Endothelial cell of umbilical vein (primary cell): Measurements from ENCODE around the gene PNPLA7.

Source experiments
- EZH2 ChIP-seq: IDR thresholded peaks from 2 replicates; pipeline ENCODE4 v1.6.1; 2012; ENCODE audit warnings: borderline replicate concordance, low read depth, mild to moderate bottlenecking, moderate library complexity, low read length, inconsistent platforms; ENCODE audit not compliant: severe bottlenecking
- FOS ChIP-seq: IDR thresholded peaks from 2 replicates; pipeline ENCODE4 v1.6.1; 2011; ENCODE audit warnings: mild to moderate bottlenecking, low read length, moderate library complexity, borderline replicate concordance; ENCODE audit not compliant: insufficient read depth
- JUN ChIP-seq: IDR thresholded peaks from 2 replicates; pipeline ENCODE4 v1.6.1; 2011; ENCODE audit warnings: borderline replicate concordance, low read depth; ENCODE audit not compliant: insufficient read length, insufficient read depth
- MYC ChIP-seq: IDR thresholded peaks from one replicate; pipeline ENCODE4 v1.6.1; 2011; ENCODE audit warnings: mild to moderate bottlenecking, low read depth, low read length
- POLR2A ChIP-seq: IDR thresholded peaks from 2 replicates; pipeline ENCODE4 v1.6.1; 2012; ENCODE audit warnings: low read depth, mild to moderate bottlenecking, control low read depth, low read length
- POLR2AphosphoS5 ChIP-seq: IDR thresholded peaks from 2 replicates; pipeline ENCODE4 v1.6.1; 2012; ENCODE audit warnings: low read depth, mild to moderate bottlenecking, control low read depth, low read length, moderate library complexity; ENCODE audit not compliant: insufficient read depth
- TF ChIP-seq, protein P1 (sequence below), 2 donors: IDR thresholded peaks; 1 replicate in 1 of 2; 2 replicates in 1 of 2; pipeline ENCODE4 v1.5.1; 2011; ENCODE audit warnings: low read length in 2 of 2, mild to moderate bottlenecking in 2 of 2, moderate library complexity in 2 of 2, control low read depth in 1 of 2, inconsistent platforms in 1 of 2, low read depth in 1 of 2; ENCODE audit not compliant: insufficient read depth in 1 of 2; ENCODE audit errors: extremely low read depth in 1 of 2
- TF ChIP-seq, protein P2 (sequence below): IDR thresholded peaks from 2 replicates; pipeline ENCODE4 v1.6.1; 2011; ENCODE audit not compliant: insufficient read depth, insufficient read length

DNA sequence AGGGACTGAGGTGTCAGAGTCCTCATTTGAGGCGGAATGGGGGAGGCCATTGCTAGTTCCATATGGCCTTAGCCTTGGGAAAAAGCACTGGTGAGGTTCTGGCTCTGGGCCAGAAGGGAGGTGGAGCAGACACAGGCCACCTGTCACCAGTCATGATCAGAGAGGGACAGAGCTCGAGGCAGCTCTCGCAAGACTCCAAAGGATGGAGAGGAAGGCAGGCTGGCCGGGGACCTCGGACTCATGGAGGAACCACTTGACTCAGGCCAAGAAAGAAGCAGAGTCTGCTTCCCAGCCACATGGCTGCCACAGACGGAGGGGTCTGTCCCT, 61.9 kb downstream of the PNPLA7 start:
- TF ChIP-seq, protein P1, sequence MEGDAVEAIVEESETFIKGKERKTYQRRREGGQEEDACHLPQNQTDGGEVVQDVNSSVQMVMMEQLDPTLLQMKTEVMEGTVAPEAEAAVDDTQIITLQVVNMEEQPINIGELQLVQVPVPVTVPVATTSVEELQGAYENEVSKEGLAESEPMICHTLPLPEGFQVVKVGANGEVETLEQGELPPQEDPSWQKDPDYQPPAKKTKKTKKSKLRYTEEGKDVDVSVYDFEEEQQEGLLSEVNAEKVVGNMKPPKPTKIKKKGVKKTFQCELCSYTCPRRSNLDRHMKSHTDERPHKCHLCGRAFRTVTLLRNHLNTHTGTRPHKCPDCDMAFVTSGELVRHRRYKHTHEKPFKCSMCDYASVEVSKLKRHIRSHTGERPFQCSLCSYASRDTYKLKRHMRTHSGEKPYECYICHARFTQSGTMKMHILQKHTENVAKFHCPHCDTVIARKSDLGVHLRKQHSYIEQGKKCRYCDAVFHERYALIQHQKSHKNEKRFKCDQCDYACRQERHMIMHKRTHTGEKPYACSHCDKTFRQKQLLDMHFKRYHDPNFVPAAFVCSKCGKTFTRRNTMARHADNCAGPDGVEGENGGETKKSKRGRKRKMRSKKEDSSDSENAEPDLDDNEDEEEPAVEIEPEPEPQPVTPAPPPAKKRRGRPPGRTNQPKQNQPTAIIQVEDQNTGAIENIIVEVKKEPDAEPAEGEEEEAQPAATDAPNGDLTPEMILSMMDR (IDR thresholded peaks at IDR 0.05; ENCODE audit: extremely low read depth in 1 of 2, insufficient read depth in 1 of 2, low read depth in 1 of 2, low read length in 2 of 2) = no peak
- TF ChIP-seq MYC (no peak), POLR2A (no peak), EZH2 (no peak), POLR2AphosphoS5 (no peak), JUN (no peak), FOS (no peak)
- TF ChIP-seq, protein P2, sequence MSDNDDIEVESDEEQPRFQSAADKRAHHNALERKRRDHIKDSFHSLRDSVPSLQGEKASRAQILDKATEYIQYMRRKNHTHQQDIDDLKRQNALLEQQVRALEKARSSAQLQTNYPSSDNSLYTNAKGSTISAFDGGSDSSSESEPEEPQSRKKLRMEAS = no peak
